NT2/D1 (cell line): Measurements from ENCODE around the gene GAREM2.

Source experiments
- DNase-seq: peaks from one replicate; pipeline ENCODE4 v3.0.0-alpha.2; 2011; ENCODE audit warnings: low read depth, low spot score
- H3K27me3 ChIP-seq: 2 replicates; pipeline ENCODE4 v1.6.0; 2011; ENCODE audit warnings: mild to moderate bottlenecking; ENCODE audit not compliant: insufficient read length, insufficient read depth
- H3K36me3 ChIP-seq: 2 replicates; pipeline ENCODE4 v1.6.1; 2011; ENCODE audit warnings: mild to moderate bottlenecking, low read length, mixed read lengths; ENCODE audit not compliant: insufficient read depth, insufficient read length
- H3K4me1 ChIP-seq: 2 replicates; pipeline ENCODE4 v1.5.1; 2011; ENCODE audit not compliant: insufficient read depth, insufficient read length
- H3K4me3 ChIP-seq: 2 replicates; pipeline ENCODE4 v1.5.1; 2011; ENCODE audit warnings: low read depth; ENCODE audit not compliant: insufficient read length
- H3K9ac ChIP-seq: 2 replicates; pipeline ENCODE4 v1.6.0; 2011; ENCODE audit warnings: low read depth; ENCODE audit not compliant: insufficient read length
- H3K9me3 ChIP-seq: 2 replicates; pipeline ENCODE4 v1.5.1; 2011; ENCODE audit warnings: mild to moderate bottlenecking, low read length; ENCODE audit not compliant: insufficient read depth
- SUZ12 ChIP-seq: IDR thresholded peaks from 2 replicates; pipeline ENCODE4 v1.6.1; 2011; ENCODE audit not compliant: insufficient read length, insufficient read depth; ENCODE audit errors: extremely low read depth
- YY1 ChIP-seq: IDR thresholded peaks from 2 replicates; pipeline ENCODE4 v1.6.1; 2011; ENCODE audit not compliant: insufficient read length, insufficient read depth
- ZNF274 ChIP-seq: IDR thresholded peaks from 2 replicates; pipeline ENCODE4 v1.6.1; 2011; ENCODE audit warnings: mild to moderate bottlenecking, low read depth, low read length

GAREM2 gene

GRCh38 chr2:26189751-26190150 is 16.9 kb downstream of the GAREM2 start:
- TF ChIP-seq ZNF274 (no peak), SUZ12 (no peak), YY1 (no peak)
- Histone ChIP-seq H3K4me1 (peaks cover 3% of the 10 kb centered on the region), H3K27me3 (peaks cover 7% of the 10 kb centered on the region), H3K36me3 (peaks cover 58% of the 10 kb centered on the region), H3K4me3 (no peak overlapping the region), H3K9ac (no peak overlapping the region), H3K9me3 (no peaks in the 10 kb centered on the region)
- DNase-seq: no peak

- DNase-seq: no peak
- peaks cover 5% of the 10 kb centered on the region for H3K27me3 ChIP-seq
- no peak overlapping the region for H3K4me3 ChIP-seq
- peaks cover 64% of the 10 kb centered on the region for H3K36me3 ChIP-seq
- TF ChIP-seq YY1: no peak
- no peak for TF ChIP-seq ZNF274
- no peak for TF ChIP-seq SUZ12
- H3K4me1 ChIP-seq: peaks cover 3% of the 10 kb centered on the region
- H3K9me3 ChIP-seq: no peaks in the 10 kb centered on the region
- H3K9ac ChIP-seq: no peak overlapping the region
These were observed 17.5 kb downstream of the GAREM2 start for GRCh38 chr2:26190369-26190768.

- peaks cover 3% of the 10 kb centered on the region for H3K4me1 ChIP-seq
- no peaks in the 10 kb centered on the region for H3K9me3 ChIP-seq
- TF ChIP-seq SUZ12: no peak
- TF ChIP-seq ZNF274: no peak
- TF ChIP-seq YY1: no peak
These were observed 18.6 kb downstream of the GAREM2 start for GRCh38 chr2:26191316-26192159.

GRCh38 chr2:26193578-26194231 is 20.8 kb downstream of the GAREM2 start:
- H3K36me3 ChIP-seq: peaks cover 86% of the 10 kb centered on the region
- H3K4me3 ChIP-seq: no peak overlapping the region
- H3K27me3 ChIP-seq: no peaks in the 10 kb centered on the region
- TF ChIP-seq SUZ12: no peak
- TF ChIP-seq ZNF274: no peak
- no peak for TF ChIP-seq YY1
- no peak overlapping the region for H3K9ac ChIP-seq
- no peaks in the 10 kb centered on the region for H3K9me3 ChIP-seq
- no peaks in the 10 kb centered on the region for H3K4me1 ChIP-seq
- no peak for DNase-seq

More at GRCh38 chr2:26191316-26192159, 18.6 kb downstream of the GAREM2 start:
- DNase-seq: no peak
- H3K9ac ChIP-seq: no peak overlapping the region
- H3K4me3 ChIP-seq: no peak overlapping the region
- peaks cover 75% of the 10 kb centered on the region for H3K36me3 ChIP-seq
- no peaks in the 10 kb centered on the region for H3K27me3 ChIP-seq

- Histone ChIP-seq H3K4me3 (no peak overlapping the region), H3K36me3 (peaks cover 92% of the 10 kb centered on the region), H3K9ac (no peak overlapping the region), H3K9me3 (no peaks in the 10 kb centered on the region), H3K27me3 (no peaks in the 10 kb centered on the region), H3K4me1 (no peaks in the 10 kb centered on the region)
- DNase-seq: no peak
- TF ChIP-seq SUZ12 (no peak), YY1 (no peak), ZNF274 (no peak)
These were observed 22.4 kb downstream of the GAREM2 start for GRCh38 chr2:26195040-26195984.

GRCh38 chr2:26196683-26197418 is 24.0 kb downstream of the GAREM2 start:
- DNase-seq: no peak
- no peak overlapping the region for H3K9ac ChIP-seq
- TF ChIP-seq YY1 (no peak), SUZ12 (no peak), ZNF274 (no peak)
- no peaks in the 10 kb centered on the region for H3K9me3 ChIP-seq
- no peak overlapping the region for H3K4me3 ChIP-seq
- H3K36me3 ChIP-seq: peaks cover 87% of the 10 kb centered on the region
- no peaks in the 10 kb centered on the region for H3K4me1 ChIP-seq
- H3K27me3 ChIP-seq: no peaks in the 10 kb centered on the region
